LNCAP (cell line): ENCODE measurements around the gene DERL2.

Experiments used
- CTCF ChIP-seq: fragments of 450-650 bp; IDR thresholded peaks from 2 replicates; pipeline ENCODE4 v1.5.1; 2017; ENCODE audit warnings: mild to moderate bottlenecking

Gene DERL2

GRCh38 chr17:5499476-5500231, 13.7 kb upstream of the DERL2 start:
- no peak for TF ChIP-seq CTCF

GRCh38 chr17:5492970-5493369, 7.0 kb upstream of the DERL2 start:
- no peak for TF ChIP-seq CTCF

- TF ChIP-seq CTCF: no peak
Measured at GRCh38 chr17:5488752-5489151, 2.8 kb upstream of the DERL2 start.

- no peak for TF ChIP-seq CTCF
Measured at GRCh38 chr17:5486206-5487124, 487 bp upstream of the DERL2 start, which contains the start of gene MIS12. Gene MIS12, plus strand, starts transcription at chr17:5486566. Its CDS starts 2,297 bp downstream, at chr17:5488863.

GRCh38 chr17:5481451-5481850, 4.5 kb downstream of the DERL2 start:
- TF ChIP-seq CTCF: no peak

GRCh38 chr17:5480962-5481361, 5.0 kb downstream of the DERL2 start:
- TF ChIP-seq CTCF: no peak

- no peak for TF ChIP-seq CTCF
Measured at GRCh38 chr17:5478992-5479391, 7.0 kb downstream of the DERL2 start.
